ENCODE data around the gene TRIM49D2. TPM values are rescaled to one million over a fixed set of nuclear protein-coding genes. Genes with fewer than 3 reads are reported as not detected.
"Not testable (repeated sequence)": the region's sequence is repeated elsewhere in the genome, so short reads cannot be mapped to it uniquely, and the experiment has no call there.

TRIM49D2 gene, protein sequence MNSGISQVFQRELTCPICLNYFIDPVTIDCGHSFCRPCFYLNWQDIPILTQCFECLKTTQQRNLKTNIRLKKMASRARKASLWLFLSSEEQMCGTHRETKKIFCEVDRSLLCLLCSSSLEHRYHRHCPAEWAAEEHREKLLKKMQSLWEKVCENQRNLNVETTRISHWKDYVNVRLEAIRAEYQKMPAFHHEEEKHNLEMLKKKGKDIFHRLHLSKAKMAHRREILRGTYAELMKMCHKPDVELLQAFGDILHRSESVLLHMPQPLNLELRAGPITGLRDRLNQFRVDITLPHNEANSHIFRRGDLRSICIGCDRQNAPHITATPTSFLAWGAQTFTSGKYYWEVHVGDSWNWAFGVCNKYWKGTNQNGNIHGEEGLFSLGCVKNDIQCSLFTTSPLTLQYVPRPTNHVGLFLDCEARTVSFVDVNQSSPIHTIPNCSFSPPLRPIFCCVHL
- not detected for total RNA-seq
- long read RNA-seq: 0 reads

DNA sequence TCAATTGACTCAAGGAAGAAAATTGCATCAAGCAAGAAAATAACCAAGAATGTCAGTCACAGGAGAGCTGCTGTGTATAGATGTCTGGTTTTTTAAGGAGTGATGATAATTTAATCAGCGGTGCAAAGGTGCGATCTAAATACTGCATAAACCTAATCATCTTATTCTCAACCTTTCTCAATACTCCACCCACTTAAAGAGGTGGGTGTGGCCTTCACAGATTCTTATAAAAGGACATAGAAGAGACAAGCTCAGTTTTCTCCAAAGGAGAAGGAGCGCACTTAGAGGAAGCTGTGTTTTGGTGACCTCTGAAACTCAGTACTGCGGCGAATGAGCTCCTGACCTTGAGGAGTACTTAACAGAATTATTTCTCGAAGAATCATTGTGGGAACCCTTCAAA, at the start of gene TRIM49D2:
TRIM49D2 (plus strand) TSS at position 301 of the 400 bp plus-strand sequence. CDS start 2,698 bp downstream, outside the sequence.
- intact Hi-C loops (cut with DNase I): not testable (repeated sequence)

DNA sequence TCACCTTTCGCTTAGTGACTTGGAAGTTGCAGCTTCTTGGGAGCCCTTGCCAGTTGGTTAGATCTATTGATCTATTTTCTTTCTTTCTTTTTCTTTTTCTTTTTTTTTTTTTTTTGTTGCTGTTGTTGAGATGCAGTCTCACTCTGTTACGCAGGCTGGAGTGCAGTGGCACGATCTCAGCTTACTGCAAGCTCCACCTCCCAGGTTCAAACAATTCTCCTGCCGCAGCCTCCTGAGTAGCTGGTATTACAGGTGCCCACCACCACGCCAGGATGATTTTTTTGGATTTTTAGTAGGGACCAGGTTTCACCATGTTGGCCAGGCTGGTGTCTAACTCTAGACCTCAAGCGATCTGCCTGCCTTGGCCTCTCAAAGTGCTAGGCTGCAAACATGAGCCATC, 46.4 kb upstream of the TRIM49D2 start:
- DNase-seq; intact Hi-C loops (cut with DNase I); ATAC-seq: not testable (repeated sequence)

More for the DNA sequence above, at the start of gene TRIM49D2:
- not testable (repeated sequence) for DNase-seq, ATAC-seq

DNA sequence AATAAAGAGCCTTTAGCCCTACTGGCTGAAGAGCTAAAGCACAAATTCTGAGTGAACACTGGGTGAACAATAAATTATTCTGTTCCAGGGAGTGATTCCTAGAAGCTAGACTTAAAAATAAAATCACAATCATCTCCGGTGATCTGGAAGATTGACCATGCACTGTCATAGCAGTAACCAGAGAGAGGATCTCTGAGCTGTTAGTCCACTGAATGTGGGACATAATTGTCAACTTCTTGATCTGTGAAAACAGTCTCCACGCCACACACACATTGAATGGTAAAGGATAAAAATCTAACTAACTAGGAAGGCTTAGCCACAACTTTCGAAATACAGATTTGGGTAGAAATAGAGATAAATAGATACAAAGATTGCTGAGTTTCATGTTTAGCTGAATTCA, 30.6 kb upstream of the TRIM49D2 start:
- ATAC-seq; intact Hi-C loops (cut with DNase I); DNase-seq: not testable (repeated sequence)

DNA sequence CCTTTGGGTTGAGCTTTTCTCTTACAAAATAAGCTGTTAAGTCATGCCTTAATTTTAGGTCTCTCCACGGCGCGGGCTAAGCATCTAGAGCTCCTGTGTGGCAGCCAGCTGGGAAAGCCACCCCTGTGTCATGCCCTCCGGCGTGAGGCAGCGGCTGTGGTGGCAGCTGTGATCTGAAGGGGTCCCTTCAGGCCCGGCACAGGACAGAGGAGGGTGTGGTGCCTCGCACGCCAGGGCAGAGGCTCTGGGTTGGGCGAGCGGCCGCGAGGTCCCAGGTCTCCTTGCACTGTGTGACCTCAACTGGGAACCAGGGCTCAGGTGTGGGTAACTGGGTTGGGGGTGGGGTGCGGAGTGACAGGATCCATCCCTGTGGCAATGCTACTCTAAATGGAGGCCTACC, 23.1 kb upstream of the TRIM49D2 start:
- DNase-seq; intact Hi-C loops (cut with DNase I); ATAC-seq: not testable (repeated sequence)

DNA sequence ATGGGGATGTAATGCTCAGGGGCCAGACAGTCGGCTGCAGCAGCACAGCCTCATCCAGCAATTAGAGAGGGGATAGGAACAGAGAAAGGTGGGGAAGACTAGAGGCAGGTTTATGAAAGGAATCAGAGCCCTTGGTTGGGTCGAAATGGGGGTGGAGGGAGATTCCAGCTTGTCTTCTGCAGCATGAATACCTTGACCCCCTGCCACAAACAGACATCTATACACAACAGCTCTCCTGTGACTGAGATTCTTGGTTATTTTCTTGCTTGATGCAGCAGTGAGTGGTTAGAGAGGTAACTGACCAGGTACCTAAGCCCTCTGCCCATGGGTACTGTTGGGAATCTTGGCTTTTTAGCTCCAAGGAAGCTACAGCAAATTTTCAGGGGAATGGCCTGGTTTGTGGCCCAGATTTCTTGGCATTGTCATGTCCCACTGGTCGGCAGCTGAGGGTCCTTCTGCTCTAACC, 1.6 kb upstream of the TRIM49D2 start, which contains the start of gene TRIM49D1:
TRIM49D1 (minus strand) TSS at position 51 of the 466 bp plus-strand sequence. CDS start 4,535 bp downstream, outside the sequence.
- no peak for DNase-seq
- ATAC-seq: no peak
- intact Hi-C loops (cut with DNase I): no loop called here

DNA sequence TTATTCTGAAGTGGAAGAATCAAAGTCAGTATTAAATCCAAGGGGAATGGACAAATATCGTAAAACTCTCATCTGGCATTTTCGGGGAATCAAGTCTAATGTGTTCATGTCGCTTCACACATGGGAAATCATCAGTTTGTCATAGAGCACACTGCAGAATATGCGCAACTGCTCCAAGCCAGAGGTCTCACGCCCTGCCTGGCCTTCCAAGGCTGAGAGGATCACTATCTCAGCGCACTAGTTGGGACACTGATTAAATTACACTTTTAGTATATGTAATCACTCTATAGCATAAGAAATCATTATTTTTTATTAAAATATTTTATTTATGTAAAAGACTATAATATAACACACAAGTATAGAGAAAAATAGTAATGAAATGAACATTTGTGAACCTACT, 37.0 kb downstream of the TRIM49D2 start:
- intact Hi-C loops (cut with DNase I); ATAC-seq; DNase-seq: not testable (repeated sequence)

DNA sequence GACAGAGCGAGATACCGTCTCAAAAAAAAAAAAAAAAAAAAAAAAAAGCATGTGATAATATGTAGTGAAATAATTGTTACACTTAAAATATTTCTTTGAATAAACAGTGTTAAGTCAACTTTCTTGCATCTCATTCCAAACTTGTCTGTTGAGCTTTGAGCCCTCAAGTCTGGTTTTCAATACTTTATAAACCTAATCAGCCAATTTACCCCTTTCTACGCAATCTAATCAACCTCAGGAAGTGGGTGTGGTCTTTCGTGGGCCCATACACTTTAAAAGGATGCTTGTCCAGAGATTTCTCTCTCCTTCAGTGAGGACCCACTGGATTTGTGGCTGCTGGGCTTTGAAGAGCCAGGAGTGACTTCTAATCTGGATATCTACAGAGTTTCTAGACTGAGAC, 41.9 kb downstream of the TRIM49D2 start, which contains the start of gene TRIM64:
TRIM64 (plus strand) TSS at position 301 of the 400 bp plus-strand sequence. CDS start 2,467 bp downstream, outside the sequence.
- DNase-seq; ATAC-seq; intact Hi-C loops (cut with DNase I): not testable (repeated sequence)

Other genes with a start within 250 kb of the TRIM49D2 start
- gene TRIM77, start 213.8 kb upstream of the TRIM49D2 start, total RNA-seq: not detected
- not detected for gene TRIM49, start 115.5 kb upstream of the TRIM49D2 start, total RNA-seq
- gene TRIM64B, start 45.6 kb upstream of the TRIM49D2 start, total RNA-seq: not detected
- gene TRIM49D1, start 1.8 kb upstream of the TRIM49D2 start, total RNA-seq: not detected
- not detected for gene TRIM64, start 42.0 kb downstream of the TRIM49D2 start, total RNA-seq
- gene TRIM49C, start 107.0 kb downstream of the TRIM49D2 start, total RNA-seq: not detected
- not detected for gene UBTFL1, start 161.9 kb downstream of the TRIM49D2 start, total RNA-seq
- 1 to 10 TPM in 1 of 2 donors, under 1 TPM in 1; 0.68 to 2.5 TPM for gene NAALAD2, start 210.6 kb downstream of the TRIM49D2 start, total RNA-seq